ENCODE measurements around the gene PAFAH1B2.
A peak's percentile ranks its signal among the peaks of the same experiment; 100 is the strongest.

The PAFAH1B2 gene

GRCh38 chr11:117219995-117220394 lies 75.9 kb downstream of the PAFAH1B2 start:
- DNase-seq (ENCODE audit: extremely low read depth, low read depth) = no peak
- TF ChIP-seq CTCF (IDR thresholded peaks at IDR 0.05; ENCODE audit: low read depth, low read length, missing control alignments) = no peak
- no peak overlapping the region for H3K4me3 ChIP-seq (replicated peaks; ENCODE audit: low read depth, low read length)

- TF ChIP-seq CTCF (IDR thresholded peaks at IDR 0.05; ENCODE audit: low read depth, low read length, missing control alignments) = no peak
- DNase-seq (ENCODE audit: extremely low read depth, low read depth) = no peak
- no peak overlapping the region for H3K4me3 ChIP-seq (replicated peaks; ENCODE audit: low read depth, low read length)
Observed at GRCh38 chr11:117220568-117220967, 76.5 kb downstream of the PAFAH1B2 start.

- no peak overlapping the region for H3K4me3 ChIP-seq (replicated peaks; ENCODE audit: low read depth, low read length)
- DNase-seq (ENCODE audit: extremely low read depth, low read depth) = no peak
- no peak for TF ChIP-seq CTCF (IDR thresholded peaks at IDR 0.05; ENCODE audit: low read depth, low read length, missing control alignments)
Observed at GRCh38 chr11:117220999-117221774, 77.1 kb downstream of the PAFAH1B2 start.

- TF ChIP-seq CTCF (IDR thresholded peaks at IDR 0.05; ENCODE audit: low read depth, low read length, missing control alignments) = peak; percentile 5
- no peak overlapping the region for H3K4me3 ChIP-seq (replicated peaks; ENCODE audit: low read depth, low read length)
- DNase-seq (ENCODE audit: extremely low read depth, low read depth) = no peak
Observed at GRCh38 chr11:117221775-117222517, 77.9 kb downstream of the PAFAH1B2 start.

GRCh38 chr11:117222991-117223740 lies 79.1 kb downstream of the PAFAH1B2 start:
- DNase-seq (ENCODE audit: extremely low read depth, low read depth) = no peak
- no peak for TF ChIP-seq CTCF (IDR thresholded peaks at IDR 0.05; ENCODE audit: low read depth, low read length, missing control alignments)
- no peak overlapping the region for H3K4me3 ChIP-seq (replicated peaks; ENCODE audit: low read depth, low read length)

GRCh38 chr11:117223741-117224689 lies 79.9 kb downstream of the PAFAH1B2 start:
- TF ChIP-seq CTCF (IDR thresholded peaks at IDR 0.05; ENCODE audit: low read depth, low read length, missing control alignments) = no peak
- no peak for DNase-seq (ENCODE audit: extremely low read depth, low read depth)
- no peak overlapping the region for H3K4me3 ChIP-seq (replicated peaks; ENCODE audit: low read depth, low read length)
